Activated T-helper 1 cell treated with Interleukin-2 at 50 U/mL for 16 hours (primary cell): ENCODE measurements around the gene SACM1L.

Experiments used
- DNase-seq: peaks from one replicate; pipeline ENCODE4 v3.0.0-alpha.2; 2020; ENCODE audit warnings: low read depth

The SACM1L gene

DNA sequence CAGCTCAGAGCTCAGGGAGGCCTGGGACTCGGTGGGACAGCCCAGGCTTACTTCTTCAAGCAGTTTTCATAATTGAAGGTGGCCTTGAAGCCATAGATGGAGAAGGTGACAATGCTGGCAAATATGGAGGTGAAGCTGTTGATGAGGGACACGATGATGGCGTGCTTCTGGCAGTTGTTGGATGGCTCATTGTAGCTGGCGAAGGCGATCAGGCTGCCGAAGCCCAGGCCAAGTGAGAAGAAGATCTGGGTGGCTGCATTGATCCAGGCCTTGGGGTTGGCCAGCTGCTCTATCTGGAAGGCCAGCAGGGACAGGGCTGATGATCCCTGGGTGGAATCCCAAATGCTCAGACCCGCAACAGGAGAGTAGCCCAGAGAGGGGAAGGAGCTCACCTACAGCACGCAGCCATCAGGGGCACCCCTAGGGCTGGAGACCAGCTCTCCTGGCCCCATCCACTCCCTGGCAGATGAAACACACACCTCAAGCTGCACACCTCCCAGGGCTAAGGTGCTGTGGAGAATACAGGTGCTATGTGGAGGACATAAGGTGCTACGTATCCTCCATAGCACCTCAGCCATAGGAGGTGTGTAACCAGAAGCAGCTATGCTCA is 82.1 kb downstream of the SACM1L start:
- no peak for DNase-seq

DNA sequence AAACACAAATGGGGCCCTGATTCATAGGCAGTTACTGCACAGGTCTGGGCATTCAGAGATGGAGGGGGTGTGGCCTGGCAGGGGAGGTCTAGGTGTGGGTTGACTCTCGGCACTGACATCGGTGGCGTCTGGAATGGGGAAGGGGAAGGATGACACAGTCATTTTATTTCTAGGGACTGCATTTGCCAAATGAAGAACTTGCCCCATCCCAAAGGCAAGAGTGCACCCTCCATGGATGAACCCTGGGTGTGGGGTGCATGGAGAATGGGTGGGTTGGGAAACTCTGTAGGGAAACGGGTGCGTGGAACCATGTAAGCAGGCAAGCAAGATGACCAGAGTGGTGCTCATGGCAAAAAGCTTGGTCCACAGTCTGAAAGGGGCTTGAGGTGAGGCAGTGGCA is 82.6 kb downstream of the SACM1L start:
- no peak for DNase-seq

DNA sequence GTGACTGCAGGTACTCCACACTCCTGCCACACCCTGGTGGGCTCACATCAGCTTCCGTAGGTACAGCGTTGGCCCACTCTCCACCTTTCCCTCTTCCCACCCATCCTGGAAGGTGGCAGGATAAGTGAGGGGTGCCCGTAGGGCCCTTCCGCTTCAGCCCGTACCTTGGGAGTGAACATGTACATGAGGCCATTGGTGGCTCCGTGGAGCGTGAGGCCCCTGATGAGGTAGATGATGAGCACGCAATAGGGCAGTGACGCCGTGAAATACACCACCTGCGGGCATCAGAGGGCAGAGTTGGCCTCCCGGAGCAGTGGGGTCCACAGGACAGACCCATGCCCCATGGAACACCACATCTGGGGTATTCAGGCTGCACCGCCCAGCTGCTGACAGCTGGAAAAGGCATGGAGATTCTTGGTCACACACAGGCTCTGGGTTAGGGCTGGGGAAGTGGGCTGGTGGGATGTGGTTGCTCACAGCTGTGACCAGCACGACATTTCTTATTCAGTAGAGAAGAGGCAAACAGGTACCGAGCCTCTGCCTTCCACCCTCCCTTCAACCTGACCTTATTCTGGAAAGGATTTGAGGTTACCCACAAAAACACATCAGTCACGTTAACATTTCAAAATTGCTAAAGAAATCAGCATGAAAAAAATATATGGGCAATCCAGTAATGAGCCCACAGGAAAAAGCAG is 83.3 kb downstream of the SACM1L start:
- no peak for DNase-seq

DNA sequence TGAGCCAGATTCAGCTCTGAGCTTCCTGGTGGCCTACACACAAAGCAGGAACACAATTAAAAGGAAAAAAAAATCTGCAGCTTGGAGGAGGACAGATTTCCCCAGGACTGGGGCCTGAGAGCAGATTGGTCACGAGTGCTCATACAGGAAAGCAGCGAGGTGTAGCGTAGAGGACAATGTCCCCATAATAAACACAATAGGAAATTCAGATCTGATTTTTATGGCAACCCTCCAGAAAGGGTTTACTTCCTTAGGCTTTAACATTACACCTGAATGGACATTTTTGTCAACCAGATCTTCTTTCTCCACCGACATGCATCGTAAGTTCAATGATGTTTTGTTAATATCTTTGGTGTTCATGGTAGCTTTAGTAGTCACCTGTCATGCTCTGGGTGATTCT is 83.9 kb downstream of the SACM1L start:
- no peak for DNase-seq

DNA sequence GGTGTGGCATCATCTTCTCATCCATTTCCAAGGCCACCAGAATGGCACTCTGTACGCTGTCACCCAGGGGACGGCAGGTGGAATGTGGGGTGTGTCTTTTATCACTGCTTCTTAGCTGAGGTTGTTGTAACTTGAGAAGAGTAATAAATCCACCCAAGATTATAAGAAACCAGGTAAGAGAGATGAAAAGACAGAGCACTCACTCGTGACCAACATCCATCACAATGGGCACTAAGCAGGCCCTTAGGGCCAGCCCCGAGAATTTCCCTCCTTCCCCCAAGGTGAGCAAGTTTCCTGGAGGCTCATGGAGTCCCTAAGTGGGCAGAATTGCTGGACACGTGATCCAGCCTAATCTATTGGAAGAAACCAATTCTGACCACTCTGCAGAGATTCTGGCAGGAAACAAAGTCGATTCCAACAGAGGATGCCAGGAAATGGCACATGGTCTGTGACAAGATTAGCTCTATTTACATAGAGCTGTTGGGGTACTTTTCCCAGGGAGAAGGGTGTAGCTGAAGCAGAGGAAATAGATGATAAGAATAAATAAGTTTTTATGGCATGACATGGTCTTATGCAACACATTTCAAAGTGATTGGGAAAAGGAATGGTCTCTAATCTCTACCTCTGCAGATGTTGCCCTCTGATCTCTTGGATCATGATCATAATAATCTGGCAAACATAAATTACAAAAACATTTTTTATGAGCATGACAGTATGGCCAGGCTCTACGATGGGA is 84.7 kb downstream of the SACM1L start:
- no peak for DNase-seq

DNA sequence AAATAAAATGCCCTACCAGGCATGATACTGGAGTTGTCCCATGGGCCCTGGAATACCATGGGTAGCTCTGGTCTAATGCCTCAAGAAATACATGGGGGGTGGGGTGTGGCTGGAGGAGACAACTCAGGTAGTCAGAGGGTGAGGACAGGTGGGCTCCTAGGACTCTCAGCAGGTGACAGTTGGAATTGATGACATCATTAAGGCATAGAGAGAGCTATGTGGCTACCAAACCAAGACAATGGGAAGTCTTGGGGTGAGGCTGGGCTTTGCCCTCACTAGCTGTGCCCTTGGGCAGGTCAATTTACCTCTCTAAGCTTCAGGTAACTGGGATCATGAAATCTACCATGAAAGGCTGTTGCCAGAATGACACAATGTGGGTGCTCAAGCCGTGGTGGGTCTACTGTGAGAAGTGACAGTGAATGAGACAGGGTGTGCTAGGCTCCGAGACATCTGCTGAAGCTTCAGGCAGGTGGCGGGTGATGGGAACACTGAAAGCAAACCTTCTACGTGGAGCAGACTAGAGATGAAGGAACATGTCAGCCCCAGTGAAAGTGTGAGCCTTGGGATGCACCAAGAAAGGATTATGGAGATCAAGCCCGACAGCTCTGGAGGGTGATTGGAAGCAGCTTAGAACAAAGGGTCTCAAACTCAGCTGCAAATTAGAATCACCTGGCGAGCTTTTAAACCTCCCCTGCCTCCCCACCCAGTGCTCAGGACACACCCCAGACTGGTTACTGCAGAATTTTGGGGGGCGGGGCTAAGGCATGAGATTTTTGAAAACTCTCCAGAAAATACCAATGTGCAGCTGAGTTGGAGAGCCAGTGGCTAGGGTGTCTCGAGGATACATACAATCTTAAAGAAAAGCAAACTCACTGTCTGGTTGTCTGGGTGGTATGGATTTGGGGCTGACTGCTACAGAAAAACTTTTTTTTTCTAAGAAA is 85.7 kb downstream of the SACM1L start:
- no peak for DNase-seq

DNA sequence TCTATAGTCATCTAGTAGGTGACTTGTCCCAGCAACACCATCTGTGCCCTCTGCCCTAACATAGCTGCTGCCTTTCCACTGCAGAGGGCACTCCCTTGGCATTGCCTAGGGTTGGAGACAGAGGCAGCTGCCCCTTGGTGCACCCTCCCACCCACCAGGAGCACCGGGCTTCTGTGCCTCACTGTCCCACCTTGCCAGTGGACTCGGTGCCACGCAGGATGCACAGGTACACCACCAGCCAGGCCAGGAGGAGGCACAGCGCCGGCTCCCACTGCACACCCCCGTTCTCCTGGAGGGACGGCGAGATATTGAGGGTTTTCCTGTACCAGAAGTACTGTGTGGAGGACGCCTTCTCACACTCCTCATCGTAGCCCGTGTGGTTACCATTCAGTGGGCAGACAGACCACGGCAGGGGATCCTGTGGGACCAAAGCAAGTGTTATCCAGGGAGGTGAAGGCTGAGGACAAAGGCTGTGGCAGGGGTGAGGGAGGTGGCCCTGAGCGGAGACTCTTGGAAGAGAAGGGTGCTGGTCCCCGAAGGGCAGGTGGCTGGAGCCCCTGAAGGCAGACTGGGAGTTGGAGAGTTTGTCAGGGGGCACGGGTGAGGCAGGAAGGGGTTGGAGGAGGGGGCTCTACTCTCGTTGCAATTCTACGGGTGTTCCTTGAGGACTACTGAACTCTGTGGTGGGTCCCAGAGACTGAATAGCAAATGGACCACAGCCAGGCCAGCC is 86.5 kb downstream of the SACM1L start:
- no peak for DNase-seq

DNA sequence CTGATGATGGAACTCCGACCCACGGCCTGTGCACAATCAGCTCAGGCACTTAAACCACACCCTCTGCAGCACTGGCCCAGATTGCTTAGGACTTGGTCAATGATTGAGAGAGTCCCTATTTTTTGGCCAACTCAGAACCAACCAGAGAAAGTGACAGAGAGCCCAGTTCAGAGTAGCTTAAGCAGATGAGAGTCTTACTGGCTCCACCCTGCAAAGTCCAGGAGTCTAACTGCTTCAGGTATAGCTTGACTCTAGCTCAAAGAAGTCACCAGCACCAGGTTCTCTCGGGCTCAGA is 87.1 kb downstream of the SACM1L start:
- DNase-seq: no peak

DNA sequence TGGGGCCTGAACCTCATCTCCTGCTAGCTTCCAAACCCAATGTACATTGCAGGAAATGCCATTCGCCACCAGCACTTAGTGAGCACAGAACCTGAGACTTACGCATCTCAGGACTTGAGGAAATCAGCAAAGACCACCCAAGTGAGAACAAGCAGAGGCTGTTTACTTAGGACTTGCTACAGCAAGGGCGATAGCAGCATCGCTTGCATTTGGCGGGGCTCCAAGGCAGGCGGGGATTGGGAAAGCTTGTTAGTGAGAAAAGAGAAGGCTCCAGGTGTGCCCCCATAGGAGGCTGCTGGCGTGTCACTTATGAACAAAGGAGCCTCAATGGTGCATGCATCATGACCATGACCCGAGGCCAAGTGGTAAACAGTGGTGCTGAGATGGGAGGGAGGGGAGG is 87.4 kb downstream of the SACM1L start:
- no peak for DNase-seq

DNA sequence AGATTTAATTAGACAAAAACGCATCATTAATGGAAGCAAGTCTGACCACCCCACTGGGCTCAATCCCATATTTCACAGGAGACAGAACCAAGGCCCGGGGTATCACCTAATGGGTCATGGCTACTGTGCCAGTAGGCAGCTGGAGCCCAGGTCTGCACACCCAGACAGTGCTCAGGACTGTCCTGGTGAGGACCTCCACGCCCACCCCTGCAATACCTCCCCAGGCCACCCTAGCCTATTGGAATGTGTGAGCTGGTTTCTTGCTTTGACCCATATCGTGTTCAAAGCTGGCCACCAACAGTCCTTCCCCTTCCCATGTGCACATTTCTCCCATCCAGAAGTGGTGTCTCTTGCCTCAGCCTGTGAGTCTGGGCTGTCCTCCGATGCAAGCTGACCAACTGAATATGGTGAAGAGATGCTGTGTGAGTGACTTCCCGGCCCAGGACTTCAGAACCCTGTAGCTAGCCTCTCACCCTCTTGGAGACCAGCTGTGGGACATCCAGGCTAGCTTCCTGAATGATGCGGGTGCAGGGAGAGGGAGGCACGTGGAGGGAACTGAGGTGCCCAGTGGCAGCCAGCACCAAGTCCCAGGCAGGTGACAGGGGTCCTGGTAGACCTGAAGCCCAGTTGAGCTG is 88.0 kb downstream of the SACM1L start:
- DNase-seq: no peak

DNA sequence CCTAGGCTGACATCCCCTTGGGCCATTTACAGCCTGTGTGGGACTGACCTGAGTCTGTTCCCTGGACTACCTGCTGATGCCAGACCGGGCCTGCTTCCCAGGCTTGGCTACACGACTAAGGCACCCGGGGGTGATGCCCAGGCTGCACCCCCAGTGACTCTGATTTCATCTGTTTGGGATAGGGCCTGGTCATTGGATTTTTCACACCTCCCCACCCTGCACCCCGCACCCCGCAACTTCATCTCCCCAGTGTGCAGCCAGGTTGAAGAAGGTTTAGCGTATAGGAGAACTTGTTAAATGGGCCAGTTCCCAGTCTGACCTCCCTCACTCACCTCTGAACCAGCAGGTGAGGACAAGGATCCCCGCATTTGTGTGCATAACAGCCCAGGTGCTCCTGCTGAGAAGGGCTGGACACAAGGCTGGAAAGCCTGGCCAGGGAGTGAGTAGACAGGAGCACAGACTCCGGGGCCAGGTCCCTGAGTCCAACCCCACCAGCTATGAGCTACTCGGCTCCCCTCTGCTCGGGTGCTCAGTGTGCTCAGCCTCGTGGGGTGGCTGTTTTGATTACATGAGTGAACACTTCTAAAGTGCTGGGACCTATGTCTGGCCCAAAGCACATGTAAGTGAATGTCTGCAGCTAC is 88.7 kb downstream of the SACM1L start:
- no peak for DNase-seq

DNA sequence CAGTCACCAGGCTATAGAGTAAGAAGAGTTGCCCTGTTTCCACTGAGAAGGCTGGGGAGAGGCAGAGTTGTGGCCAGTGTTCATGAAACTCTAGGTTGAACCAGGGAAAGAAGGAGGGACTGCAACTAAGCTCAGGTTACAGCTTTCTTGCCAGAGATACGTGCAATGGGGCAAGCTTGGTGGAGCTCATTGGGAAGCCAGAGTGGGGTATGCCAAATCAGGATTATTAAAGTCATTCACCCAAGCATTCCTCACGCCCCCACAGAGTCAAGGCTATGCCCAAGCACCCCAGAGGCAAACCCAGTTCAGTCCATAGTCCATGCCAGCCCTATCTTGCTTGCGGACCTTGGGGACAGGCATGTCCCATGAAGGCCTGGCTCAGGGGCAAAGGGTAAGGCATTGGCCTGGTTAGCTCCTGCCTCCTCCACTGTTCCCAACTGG is 89.6 kb downstream of the SACM1L start:
- DNase-seq: no peak

DNA sequence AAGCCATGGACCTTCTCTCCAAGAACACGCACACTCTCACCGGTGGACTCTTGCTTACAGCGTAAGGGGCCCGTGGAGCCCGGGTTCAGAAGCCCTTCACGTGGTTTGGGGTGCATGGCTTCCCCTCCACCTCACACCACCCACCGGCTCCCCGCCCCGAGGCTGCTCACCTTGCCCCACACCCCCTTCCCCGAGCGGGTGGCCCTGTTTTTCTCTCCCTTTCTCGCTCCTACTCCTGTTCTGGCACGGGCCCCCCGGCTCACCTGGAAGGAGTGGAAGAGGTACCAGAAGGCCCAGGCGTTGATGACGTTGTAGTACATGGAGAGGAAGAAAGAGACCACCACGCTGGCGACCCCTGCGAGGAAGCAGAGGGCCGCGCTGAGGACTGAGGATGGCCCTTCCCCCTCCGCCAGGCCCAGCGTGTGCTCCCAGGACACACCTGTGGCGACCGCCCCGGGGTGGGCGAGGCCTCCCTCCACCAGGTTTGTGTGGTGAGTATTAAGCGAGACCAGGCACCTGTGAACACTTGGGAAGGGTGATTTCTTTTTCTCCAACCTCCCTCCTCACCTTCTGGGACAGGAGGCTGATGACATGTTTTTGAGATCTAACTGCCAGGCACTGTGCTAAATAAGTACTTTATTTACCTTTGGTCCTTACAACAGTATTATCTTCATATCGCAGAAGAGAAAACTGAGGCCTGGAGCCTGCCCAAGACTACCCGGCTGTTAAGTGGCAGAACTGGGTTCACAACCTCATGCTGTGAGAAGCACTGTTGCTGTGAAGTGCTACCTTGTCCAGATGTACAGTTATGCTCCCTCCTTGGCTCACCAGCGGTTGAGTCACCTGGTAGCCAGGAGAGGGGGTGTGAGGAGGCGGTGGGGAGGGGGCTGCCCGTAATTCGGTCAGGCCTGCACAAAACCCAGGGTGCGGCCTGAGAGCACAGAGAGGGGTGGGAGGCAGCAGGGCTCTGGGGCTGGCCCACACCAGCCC is 90.8 kb downstream of the SACM1L start:
- no peak for DNase-seq

DNA sequence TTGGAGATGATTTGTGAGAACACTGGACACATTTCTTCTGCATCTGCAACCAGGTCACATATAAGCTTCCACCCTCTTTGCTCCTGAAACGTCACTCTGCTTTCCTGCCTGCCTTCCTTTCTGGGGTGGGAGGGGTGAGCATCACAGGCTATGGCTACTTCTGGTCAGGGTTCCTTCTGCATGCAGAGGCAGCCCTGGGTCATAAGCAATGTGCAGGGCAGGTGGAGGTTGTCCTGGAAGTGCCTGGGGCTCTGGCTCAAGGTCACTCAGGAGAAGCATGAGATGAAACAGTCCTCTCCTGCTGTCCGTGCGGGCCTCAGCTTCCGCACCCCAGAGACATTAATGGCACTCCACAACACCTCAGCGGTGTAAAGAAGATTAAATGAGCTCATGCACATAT is 92.1 kb downstream of the SACM1L start:
- no peak for DNase-seq

DNA sequence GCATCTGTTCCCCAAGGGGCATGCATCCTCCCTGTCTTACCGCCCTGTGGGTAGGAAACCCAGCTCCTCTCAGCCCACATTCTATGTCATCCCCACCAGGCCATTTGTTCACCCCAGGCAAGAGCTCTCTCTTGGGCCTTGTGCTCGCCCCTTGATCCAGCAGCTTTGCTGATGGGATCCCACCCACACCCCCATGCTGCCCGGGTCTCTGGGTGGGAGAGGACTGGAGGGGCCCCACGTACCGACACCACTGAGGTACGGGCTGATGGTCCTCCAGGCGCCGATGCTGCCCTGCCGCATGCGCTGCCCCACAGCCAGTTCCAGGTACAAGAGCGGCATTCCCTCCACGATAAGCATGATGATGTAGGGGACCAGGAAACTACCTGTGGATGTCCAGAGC is 92.6 kb downstream of the SACM1L start:
- DNase-seq: no peak

DNA sequence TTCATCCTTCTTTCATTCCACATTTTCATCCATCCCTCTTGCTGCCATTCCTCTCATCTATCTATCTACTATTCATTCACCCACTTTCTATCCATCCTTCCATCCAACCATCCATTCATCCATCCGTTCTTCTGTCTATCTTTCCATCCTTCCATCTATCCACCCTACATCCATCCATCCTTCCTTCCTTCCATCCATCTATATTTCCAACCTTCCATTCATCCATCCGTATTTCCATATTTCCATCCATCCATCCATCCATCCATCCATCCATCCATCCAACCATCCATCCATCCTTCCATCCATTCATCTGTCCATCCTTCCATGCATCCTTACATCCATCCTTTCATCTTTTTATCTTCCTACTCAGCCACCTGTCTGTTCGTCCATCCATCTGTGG is 93.2 kb downstream of the SACM1L start:
- no peak for DNase-seq

DNA sequence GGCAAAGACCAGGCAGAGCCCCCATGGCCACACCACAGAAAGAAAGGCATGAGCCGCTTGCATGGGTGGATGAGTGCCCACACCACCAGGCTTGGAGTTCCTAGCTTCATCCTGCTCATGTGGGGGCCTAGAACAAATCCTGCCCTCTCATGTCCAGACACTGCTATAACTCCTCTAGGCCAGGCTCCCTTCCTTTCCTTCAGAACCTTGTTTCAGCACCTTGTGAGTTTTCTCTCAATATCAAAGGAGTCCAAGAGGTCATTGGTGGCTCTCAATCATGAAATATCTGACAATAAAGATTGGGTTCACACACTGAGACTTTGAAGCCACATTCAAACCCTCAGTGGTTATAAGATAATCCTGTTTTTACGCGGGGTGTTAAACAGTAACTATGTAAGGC is 94.5 kb downstream of the SACM1L start:
- DNase-seq: no peak

DNA sequence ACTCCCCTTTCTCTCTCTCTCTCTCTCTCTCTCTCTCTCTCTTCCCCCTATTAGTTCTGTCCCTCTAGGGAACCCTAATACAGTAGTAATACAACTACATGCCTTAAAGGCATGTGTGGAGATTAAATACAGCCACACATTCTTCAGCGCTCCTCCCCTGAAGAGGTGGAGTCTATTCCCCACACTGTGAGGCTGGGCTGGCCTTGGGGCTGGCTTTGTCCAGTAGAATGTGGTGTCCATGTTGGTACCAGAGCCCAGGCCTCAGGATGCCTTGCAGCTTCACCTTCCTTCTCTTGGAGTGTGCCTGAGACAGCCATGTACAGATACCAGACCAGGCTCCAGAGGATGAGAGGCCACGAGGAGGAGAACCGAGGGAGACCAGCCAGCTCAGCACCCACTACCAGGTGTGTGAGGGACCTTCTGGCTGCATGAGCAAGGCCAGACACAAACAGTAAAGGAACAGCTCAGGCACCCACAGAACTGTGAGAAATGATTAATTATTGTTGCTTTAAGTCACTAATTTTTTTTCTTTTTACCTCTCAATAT is 96.5 kb downstream of the SACM1L start:
- no peak for DNase-seq

DNA sequence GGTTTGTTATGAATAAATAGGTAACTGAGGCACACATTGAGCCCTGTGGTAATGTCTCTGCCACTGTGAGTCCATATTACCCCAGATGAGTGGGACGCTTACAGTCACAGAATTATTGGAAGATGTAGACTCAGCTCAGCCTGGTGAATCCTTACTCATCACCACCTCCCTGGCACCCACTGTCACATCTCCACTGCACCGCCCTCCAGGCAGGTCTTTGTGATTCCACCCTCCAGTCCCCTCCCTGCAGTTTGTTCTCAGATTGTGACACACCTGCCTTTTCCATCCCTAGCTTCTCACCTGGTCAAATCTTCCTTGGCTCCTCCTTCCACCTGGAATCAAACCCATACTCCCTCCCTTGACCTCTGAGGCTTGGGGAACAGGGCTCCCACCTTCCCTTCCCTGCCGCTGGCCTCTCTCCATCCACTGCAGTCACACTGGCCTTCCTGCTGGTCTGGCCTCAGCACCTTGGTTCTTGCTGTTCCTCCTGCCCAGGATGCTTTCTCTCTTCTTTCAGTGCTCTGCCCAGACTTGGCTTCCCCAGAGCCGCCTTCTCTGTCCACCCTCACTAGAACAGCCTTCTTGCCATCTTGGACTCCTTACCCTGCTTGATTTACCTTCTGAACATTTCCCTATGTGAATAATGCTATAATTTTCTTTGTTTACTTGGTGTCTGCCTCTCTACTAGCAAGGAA is 97.8 kb downstream of the SACM1L start:
- DNase-seq: no peak
